DOHH2 (cell line): ENCODE measurements around the gene HFE.

Experiments
- H3F3A ChIP-seq: fragments of 200-600 bp; sonication (generic), shearing (Covaris generic); 2 replicates; pipeline ENCODE4 v1.6.0; 2016; ENCODE audit warnings: antibody characterized with exemption, mild to moderate bottlenecking; ENCODE audit not compliant: control insufficient read depth, insufficient read depth
- H3K27ac ChIP-seq: fragments of 200-600 bp; sonication (generic); 2 replicates; pipeline ENCODE4 v1.5.1; 2014; ENCODE audit warnings: low read depth, mild to moderate bottlenecking, low read length, moderate library complexity
- H3K27me3 ChIP-seq: fragments of 200-600 bp; sonication (generic); 2 replicates; pipeline ENCODE4 v1.6.1; 2014; ENCODE audit warnings: mild to moderate bottlenecking, low read length, mixed read lengths; ENCODE audit not compliant: control insufficient read depth
- H3K36me3 ChIP-seq: fragments of 200-600 bp; sonication (generic); 2 replicates; pipeline ENCODE4 v1.6.1; 2014; ENCODE audit warnings: mild to moderate bottlenecking, low read length, moderate library complexity, mixed read lengths; ENCODE audit not compliant: control insufficient read depth
- H3K4me1 ChIP-seq: fragments of 200-600 bp; sonication (generic); 2 replicates; pipeline ENCODE4 v1.6.1; 2014; ENCODE audit warnings: mild to moderate bottlenecking, low read length, mixed read lengths; ENCODE audit not compliant: control insufficient read depth
- H3K4me2 ChIP-seq: fragments of 200-600 bp; sonication (generic); 2 replicates; pipeline ENCODE4 v1.6.0; 2014; ENCODE audit warnings: mild to moderate bottlenecking, low read length, moderate library complexity
- H3K4me3 ChIP-seq: fragments of 200-600 bp; sonication (generic); 2 replicates; pipeline ENCODE4 v1.5.1; 2014; ENCODE audit warnings: mild to moderate bottlenecking, low read length, mixed read lengths
- H3K79me2 ChIP-seq: fragments of 200-600 bp; sonication (generic); 2 replicates; pipeline ENCODE4 v1.6.1; 2014; ENCODE audit warnings: mild to moderate bottlenecking, low read length, mixed read lengths; ENCODE audit not compliant: control insufficient read depth
- H3K9me2 ChIP-seq: fragments of 200-600 bp; sonication (generic); replicated peaks from 2 replicates; pipeline ENCODE4 v1.6.1; 2014; ENCODE audit warnings: mild to moderate bottlenecking, low read length, mixed read lengths; ENCODE audit not compliant: control insufficient read depth
- H3K9me3 ChIP-seq: fragments of 200-600 bp; sonication (generic); 2 replicates; pipeline ENCODE4 v1.6.1; 2014; ENCODE audit warnings: antibody characterized with exemption, low read length, mixed read lengths; ENCODE audit not compliant: control insufficient read depth, insufficient read depth
- H4K20me1 ChIP-seq: fragments of 200-600 bp; sonication (generic); 2 replicates; pipeline ENCODE4 v1.6.0; 2014; ENCODE audit warnings: low read depth, mild to moderate bottlenecking, antibody characterized with exemption, low read length, moderate library complexity; ENCODE audit not compliant: control insufficient read depth, insufficient read depth
- EZH2phosphoT487 ChIP-seq: fragments of 200-600 bp; sonication (generic); IDR thresholded peaks from 2 replicates; pipeline ENCODE4 v1.6.1; 2017; ENCODE audit warnings: borderline replicate concordance, mild to moderate bottlenecking, antibody characterized with exemption, low read length, moderate library complexity, mixed read lengths
- TF ChIP-seq, protein P1 (sequence below): fragments of 200-600 bp; sonication (generic); IDR thresholded peaks from one replicate; pipeline ENCODE4 v1.5.1; 2014; ENCODE audit warnings: antibody characterized with exemption, mild to moderate bottlenecking, low read depth, low read length; ENCODE audit not compliant: poor library complexity, severe bottlenecking

HFE gene

GRCh38 chr6:26122793-26123674, 35.8 kb downstream of the HFE start:
- Histone ChIP-seq H3K4me2 (peak overlapping the region; percentile 61), H3F3A (peaks cover 47% of the 10 kb centered on the region), H3K4me1 (peaks cover 59% of the 10 kb centered on the region), H3K27me3 (no peaks in the 10 kb centered on the region), H3K79me2 (peaks cover 9% of the 10 kb centered on the region), H3K27ac (peak overlapping the region; percentile 99), H3K4me3 (peak overlapping the region; percentile 90), H3K9me2 (no peaks in the 10 kb centered on the region), H3K36me3 (peaks cover 17% of the 10 kb centered on the region), H3K9me3 (no peaks in the 10 kb centered on the region), H4K20me1 (no peaks in the 10 kb centered on the region)
- TF ChIP-seq, protein P1, sequence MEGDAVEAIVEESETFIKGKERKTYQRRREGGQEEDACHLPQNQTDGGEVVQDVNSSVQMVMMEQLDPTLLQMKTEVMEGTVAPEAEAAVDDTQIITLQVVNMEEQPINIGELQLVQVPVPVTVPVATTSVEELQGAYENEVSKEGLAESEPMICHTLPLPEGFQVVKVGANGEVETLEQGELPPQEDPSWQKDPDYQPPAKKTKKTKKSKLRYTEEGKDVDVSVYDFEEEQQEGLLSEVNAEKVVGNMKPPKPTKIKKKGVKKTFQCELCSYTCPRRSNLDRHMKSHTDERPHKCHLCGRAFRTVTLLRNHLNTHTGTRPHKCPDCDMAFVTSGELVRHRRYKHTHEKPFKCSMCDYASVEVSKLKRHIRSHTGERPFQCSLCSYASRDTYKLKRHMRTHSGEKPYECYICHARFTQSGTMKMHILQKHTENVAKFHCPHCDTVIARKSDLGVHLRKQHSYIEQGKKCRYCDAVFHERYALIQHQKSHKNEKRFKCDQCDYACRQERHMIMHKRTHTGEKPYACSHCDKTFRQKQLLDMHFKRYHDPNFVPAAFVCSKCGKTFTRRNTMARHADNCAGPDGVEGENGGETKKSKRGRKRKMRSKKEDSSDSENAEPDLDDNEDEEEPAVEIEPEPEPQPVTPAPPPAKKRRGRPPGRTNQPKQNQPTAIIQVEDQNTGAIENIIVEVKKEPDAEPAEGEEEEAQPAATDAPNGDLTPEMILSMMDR = no peak
- no peak for TF ChIP-seq EZH2phosphoT487

- peaks cover 17% of the 10 kb centered on the region for H3K36me3 ChIP-seq
- peak overlapping the region; percentile 99 for H3K27ac ChIP-seq
- H3K79me2 ChIP-seq = peaks cover 9% of the 10 kb centered on the region
- peaks cover 47% of the 10 kb centered on the region for H3F3A ChIP-seq
- TF ChIP-seq, protein P1 = no peak
- TF ChIP-seq EZH2phosphoT487 = no peak
- H3K4me2 ChIP-seq = peak overlapping the region; percentile 61
- H3K9me3 ChIP-seq = no peaks in the 10 kb centered on the region
- peaks cover 55% of the 10 kb centered on the region for H3K4me1 ChIP-seq
- no peaks in the 10 kb centered on the region for H4K20me1 ChIP-seq
- H3K9me2 ChIP-seq = no peaks in the 10 kb centered on the region
- peak overlapping the region; percentile 90 for H3K4me3 ChIP-seq
- H3K27me3 ChIP-seq = no peaks in the 10 kb centered on the region
Measured at GRCh38 chr6:26123675-26123946, 36.4 kb downstream of the HFE start.

DNA sequence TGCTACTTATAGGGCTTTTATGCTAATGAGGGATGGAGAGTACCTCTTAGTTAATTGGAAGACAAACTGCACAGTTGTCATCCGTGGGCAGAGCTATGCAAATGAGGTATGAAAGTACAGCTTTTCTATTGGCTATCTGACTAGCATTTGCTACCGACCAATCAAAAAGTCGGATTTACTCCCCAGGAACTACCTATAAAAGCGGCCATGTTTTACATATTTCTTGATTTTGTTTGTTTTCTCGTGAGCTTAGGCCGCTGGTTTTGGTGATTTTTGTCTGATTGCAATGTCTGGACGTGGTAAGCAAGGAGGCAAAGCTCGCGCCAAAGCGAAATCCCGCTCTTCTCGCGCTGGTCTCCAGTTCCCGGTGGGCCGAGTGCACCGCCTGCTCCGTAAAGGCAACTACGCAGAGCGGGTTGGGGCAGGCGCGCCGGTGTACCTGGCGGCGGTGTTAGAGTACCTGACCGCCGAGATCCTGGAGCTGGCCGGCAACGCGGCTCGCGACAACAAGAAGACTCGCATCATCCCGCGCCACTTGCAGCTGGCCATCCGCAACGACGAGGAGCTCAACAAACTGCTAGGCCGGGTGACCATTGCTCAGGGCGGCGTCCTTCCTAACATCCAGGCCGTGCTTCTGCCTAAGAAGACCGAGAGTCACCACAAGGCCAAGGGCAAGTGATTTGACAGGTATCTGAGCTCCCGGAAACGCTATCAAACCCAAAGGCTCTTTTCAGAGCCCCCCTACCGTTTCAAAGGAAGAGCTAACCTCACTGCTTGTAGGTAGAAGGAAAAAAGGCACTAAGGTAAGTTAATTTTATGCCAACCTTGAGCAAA, 36.9 kb downstream of the HFE start:
- Histone ChIP-seq H3K36me3 (peaks cover 17% of the 10 kb centered on the region), H3K4me3 (peak overlapping the region; percentile 90), H3K4me1 (peaks cover 49% of the 10 kb centered on the region), H3K27ac (peak overlapping the region; percentile 99), H4K20me1 (no peaks in the 10 kb centered on the region), H3F3A (peaks cover 47% of the 10 kb centered on the region), H3K9me2 (no peaks in the 10 kb centered on the region), H3K27me3 (no peaks in the 10 kb centered on the region), H3K9me3 (no peaks in the 10 kb centered on the region), H3K79me2 (peaks cover 9% of the 10 kb centered on the region), H3K4me2 (peak overlapping the region; percentile 82)
- TF ChIP-seq, protein P1 = no peak
- no peak for TF ChIP-seq EZH2phosphoT487
